T47D (cell line): ENCODE data around the gene SEMA6C.
"Not testable (repeated sequence)": the region's sequence is repeated elsewhere in the genome, so short reads cannot be mapped to it uniquely, and the experiment has no call there.

Experiments
- DNase-seq, 2 experiments: peaks; one replicate each; pipeline versions ENCODE4 v3.0.0 to v3.0.0-alpha.2; 2011 to 2012; ENCODE audit warnings: low read depth in 1 of 2, low spot score in 1 of 2
- JUND ChIP-seq: IDR thresholded peaks from 2 replicates; pipeline ENCODE4 v1.6.1; 2012; ENCODE audit warnings: low read depth
- in situ Hi-C: cut with HindIII; loops from 2 replicates; pipeline ENCODE4 v1.10.0; 2016; ENCODE audit warnings: low sequenced_read_pairs, low pct_unique_long_range_greater_than_20kb

Gene SEMA6C

DNA sequence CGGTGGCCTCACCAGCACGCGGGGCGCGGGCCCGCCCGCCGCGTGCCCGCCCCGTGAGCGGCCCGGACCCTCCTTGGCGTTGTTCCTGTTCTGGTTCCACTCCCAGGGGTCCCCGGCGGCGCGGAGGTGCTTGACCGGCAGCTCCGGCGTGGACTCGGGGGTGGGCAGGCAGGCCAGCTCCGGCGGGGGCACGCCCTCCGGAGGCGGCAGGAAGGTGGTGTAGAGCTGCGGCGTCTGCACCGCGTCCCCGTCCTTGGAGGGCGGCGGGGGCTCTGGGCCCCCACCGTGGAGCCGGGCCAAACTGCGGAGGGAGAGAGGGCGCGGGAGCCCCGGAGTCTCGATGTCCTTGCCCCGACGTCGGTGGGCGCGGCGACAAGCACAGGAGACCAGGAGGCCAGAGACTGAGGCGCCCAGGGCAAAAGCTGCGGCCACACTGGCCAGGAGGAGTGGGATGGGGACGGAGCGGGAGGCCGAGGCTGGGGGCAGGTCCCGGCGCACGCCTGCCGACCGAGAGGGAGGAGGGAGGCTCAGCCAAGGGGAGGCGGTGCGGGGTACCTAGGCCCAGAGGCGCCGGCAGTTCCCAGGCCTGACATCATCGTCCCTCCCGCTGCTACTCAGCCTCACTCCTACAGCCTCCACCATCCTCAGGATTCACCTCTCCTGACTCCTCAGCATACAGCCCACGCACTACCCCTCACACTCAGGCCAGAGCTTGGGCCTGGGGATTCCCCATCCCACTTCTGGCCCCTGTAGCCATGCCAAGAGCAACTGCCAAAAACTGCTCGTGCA lies 13.2 kb downstream of the SEMA6C start:
- no peak for TF ChIP-seq JUND

DNA sequence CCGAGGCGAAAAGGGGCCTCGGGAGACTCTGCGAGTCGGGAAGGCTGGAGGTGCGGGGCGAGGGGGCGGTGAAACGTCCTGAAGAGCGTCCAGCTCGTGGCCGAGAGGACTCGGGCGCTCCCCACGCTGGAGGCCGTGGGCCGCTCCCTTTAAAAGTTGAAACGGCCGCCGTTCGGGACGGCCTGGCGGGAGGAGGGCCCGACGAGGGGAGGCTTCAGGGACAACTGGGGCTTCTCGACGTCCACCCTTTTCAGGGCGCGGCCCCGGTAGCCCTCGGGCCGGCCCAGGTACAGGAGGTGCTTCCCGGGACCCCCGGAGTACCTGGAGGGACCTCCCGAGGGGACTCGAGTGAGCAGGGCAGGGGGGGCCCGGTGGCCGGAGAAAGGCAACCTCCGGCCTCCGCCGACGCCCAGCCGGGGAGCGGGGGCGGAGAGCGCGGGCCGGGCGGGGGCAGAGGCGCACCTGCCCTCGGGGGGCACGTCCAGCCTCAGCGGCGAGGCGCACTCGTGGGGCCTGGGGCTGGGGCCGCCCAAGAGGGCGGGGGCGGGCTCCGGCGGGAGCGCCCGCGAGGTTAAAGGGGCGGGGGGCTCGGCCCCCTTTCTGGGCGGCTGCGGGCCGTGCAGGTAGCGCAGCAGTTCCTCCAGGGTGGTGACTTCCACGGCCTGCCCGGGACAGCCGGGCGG lies 14.0 kb downstream of the SEMA6C start:
- TF ChIP-seq JUND = no peak

More for the DNA sequence above, 13.2 kb downstream of the SEMA6C start:
- DNase-seq = no peak
- in situ Hi-C loops = no loop called here

DNA sequence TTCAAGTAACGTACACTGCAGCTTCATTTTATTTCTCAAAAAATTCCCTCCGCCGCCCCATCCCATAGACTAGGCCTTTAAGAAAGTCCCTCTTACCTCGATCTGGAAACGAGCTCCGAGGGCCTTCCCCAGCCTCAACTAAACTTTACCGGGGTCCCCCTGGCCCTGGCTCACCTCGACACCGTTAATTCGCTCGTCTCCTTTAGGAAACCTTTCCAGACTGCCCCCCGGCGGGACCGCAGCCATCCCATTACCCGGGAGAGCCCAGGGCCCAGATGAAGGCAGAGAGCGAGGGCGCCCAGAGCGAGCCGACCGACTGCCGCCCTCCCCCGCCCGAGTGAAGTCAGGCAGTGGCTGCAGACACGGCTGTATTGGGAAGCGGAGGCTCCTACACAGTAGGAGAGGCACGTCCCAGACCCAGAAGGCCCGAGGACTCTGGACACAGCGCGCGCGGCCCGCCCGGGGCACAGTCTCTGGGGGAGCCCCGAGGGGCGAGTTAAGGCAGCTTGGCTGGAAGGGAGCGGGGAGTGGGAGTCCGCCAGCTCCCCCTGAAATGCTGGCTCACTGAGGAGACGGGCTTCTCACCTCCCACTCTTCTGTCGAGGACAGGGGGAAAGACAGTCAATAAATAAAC lies 14.6 kb downstream of the SEMA6C start:
- DNase-seq = no peak
- in situ Hi-C loops = no loop called here

More for the DNA sequence above, 14.0 kb downstream of the SEMA6C start:
- DNase-seq = no peak
- in situ Hi-C loops = no loop called here

DNA sequence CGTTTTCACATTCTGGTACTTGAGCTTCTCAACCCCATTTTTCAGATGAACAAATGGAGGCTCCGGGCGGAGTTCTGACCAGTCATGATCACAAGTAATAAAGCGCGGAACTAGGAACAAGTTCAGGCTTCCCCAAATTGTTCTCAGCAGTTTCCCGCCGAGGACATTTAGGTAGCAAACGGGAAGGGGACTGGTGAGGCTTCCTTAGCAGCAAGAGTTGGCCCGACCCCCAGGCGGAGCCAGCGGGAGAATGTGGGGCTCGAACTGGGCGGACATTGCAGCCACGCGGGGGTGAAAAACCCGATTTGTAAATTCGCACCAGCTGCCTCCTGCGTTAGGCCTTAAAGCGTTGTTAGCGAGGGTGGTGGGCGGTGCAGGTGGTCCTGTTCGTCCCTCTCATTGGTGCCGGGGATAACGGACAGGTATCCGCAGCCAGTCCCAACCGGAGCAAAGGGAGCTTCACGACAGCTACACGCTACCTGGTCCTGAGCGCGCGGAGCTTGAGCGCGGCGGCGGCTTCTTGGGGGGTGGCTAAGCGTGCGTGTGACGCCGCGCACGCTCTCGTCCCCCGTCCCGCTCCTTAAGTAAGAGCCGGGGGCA lies 15.3 kb downstream of the SEMA6C start:
- TF ChIP-seq JUND = no peak
- DNase-seq = no peak
- in situ Hi-C loops = no loop called here

More for the DNA sequence above, 14.6 kb downstream of the SEMA6C start:
- TF ChIP-seq JUND = no peak

DNA sequence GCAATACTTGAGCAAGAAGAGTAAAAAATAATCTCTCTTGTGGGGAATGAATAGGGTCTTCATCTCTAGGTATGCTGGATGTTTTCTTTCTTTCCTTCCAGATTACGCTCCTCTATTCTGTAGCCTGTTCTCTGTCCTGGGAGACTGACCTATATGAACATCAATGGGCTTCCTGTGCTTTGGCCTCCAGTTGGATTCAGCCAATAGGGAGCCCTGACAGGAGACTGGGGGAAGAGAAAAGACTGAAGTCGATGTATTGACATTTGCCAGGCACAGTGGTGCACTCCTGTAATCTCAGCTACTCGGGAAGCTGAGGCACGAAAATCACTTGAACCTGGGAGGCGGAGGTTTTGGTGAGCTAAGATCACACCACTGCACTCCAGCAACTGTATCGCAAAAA lies 17.6 kb downstream of the SEMA6C start:
- in situ Hi-C loops = no loop called here
- peak in 1 of 2 experiments; percentile 5 for DNase-seq
- no peak for TF ChIP-seq JUND

DNA sequence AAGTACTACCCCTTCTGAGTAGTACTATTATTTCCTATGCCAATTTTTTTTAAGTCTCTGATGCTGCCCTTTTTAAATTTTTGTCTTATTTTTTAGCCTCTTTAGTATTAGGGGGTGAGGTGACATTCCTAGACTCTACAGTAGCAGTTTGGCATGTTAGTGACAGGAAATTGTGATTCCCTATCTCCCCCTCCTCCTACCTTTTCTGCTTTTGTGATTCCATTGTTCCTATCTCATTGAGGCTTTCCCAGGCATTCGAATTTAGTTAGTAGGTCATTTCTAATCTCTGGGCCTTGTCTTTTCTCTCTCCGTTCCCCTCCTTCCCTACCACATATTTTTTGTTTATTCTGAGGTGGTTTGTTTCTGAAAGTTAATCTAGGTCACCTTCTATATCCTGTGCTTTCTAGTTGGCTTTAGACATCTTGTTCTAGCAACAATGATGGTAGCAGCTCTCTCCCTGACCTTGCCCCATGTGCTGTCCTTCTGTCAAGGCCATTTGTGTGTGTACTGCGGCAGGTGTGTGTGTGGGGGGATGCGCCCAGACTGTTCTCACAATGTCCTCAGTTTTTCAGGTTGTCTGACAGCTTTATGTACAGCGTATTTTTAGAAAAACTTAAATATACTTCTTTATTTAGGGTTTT lies 21.5 kb downstream of the SEMA6C start:
- no peak for TF ChIP-seq JUND
- in situ Hi-C loops = no loop called here

DNA sequence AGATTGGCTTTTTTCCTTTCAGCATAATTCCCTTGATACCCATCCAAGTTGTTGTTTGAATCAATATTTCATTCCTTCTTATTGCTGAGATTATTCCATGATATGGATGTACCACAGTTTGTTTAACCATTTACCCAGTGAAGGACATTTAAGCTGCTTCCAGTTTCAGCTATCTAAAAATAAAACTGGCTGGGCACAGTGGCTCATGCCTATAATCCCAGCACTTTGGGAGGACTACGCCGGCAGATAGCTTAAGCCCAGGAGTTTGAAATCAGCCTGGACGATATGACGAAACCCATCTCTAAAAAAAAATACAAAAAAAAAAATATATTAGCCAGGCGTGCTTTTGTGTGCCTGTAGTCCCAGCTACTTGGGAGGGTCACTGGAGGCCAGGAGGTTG lies 32.6 kb downstream of the SEMA6C start:
- no peak for TF ChIP-seq JUND
- no peak for DNase-seq
- in situ Hi-C loops = no loop called here

More for the DNA sequence above, 21.5 kb downstream of the SEMA6C start:
- DNase-seq = peak in 1 of 2 experiments; percentile 1

DNA sequence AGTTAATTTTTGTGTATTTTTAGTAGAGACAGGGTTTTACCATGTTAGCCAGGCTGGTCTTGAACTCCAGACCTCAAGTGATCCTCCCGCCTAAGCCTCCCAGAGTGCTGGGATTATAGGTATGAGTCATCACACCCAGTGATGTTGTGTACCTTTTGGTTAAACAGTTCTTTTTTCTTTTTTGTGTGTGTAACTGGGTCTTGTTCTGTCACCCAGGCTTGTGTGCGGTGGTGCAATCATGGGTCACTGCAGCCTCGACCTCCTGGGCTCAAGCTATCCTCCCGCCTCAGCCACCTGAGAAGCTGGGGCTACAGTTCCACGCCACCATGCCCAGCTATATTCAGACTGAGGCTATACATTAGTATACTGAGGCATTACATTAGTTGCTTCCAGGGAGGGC lies 38.1 kb downstream of the SEMA6C start:
- DNase-seq = no peak
- no peak for TF ChIP-seq JUND
- in situ Hi-C loops = no loop called here

DNA sequence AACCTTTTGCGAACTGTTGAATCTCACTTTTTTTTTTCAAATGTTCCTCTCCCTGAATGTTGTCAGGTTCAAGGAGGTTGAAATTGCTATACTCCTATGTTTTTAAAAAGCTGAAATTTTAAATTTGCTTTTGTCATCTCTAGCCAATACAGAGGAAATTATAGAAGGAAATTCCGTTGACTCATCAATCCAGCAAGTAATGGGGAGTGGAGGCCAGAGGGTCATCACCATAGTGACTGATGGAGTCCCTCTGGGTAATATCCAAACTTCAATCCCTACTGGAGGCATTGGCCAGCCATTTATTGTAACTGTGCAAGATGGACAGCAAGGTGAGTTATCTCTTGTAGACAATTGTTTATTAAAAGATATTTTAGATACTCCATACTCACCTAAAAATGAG lies 39.5 kb downstream of the SEMA6C start:
- no peak for TF ChIP-seq JUND
- in situ Hi-C loops = no loop called here
- DNase-seq = no peak

DNA sequence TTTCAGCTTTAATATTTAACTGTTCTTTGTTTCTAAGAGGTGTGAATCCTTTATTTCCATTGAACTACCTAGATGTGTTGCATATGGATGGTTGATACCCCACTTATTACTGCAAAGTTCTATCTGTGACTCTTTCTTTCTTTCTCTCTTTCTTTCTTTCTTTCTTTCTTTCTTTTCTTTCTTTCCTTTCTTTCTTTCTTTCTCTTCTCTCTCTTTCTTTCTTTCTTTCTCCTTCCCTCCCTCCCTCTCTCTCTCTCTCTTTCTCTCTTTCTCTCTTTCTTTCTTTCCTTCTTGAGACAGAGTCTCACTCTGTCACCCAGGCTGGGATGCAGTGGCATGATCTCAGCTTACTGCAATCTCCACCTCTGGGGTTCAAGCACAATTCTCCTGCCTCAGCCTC lies 41.8 kb downstream of the SEMA6C start:
- no peak for DNase-seq
- in situ Hi-C loops = no loop called here
- no peak for TF ChIP-seq JUND

DNA sequence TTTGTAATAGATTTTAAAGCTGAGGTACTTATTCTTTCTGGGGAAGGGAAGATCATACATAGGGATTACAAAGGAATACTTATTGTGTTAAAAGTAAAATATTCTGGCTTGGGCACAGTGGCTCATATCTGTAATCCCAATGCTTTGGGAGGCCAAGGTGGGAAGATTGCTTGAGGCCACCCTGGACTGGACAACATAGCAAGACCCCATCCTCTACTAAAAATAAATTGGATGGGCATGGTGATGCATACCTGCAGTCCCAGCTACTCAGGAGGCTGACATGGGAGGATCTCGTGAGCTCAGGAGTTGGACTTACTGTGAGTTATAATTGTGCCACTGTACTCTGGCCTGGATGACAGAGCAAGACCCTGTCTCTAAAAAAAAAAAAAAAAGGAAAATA lies 48.3 kb downstream of the SEMA6C start:
- in situ Hi-C loops = no loop called here
- DNase-seq = no peak
- TF ChIP-seq JUND = no peak

DNA sequence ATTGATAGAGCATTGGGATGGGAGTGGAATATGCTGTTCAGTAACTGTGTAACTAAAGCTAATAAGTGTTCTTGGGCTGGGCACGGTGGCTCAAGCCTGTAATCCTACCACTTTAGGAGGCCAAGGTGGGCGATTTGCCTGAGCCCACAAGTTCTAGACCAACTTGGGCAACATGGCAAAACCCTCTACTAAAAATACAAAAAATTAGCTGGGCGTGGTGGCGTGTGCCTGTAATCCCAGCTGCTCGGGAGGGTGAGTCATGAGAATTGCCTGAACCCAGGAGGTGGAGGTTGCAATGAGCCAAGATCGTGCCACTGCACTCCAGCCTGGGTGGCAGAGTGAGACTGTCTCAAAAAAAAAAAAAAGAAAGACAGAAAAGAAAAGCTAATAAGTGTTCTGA lies 49.0 kb downstream of the SEMA6C start:
- in situ Hi-C loops, DNase-seq: not testable (repeated sequence)
